ENCODE data around the gene MED13L.

The MED13L gene

DNA sequence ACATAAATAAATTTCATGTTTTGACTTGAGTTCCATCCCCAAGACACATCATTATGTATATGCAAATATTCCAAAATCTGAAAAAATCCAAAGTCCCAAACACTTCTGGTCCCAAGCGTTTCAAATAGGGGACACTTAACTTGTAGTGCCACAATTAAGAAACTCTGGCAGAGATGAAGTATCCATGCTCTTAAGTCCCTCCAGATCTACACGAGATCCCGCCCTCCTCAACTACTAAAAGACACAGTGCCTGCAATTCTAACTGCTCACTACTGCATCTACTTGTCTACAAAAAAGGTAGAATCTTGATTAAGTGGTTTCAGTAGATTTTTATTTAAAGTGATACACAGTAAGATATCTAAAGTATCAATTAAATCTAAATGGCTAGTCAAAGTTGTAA is 97.0 kb downstream of the MED13L start:
- no peak for DNase-seq (ENCODE audit: low read depth)

DNA sequence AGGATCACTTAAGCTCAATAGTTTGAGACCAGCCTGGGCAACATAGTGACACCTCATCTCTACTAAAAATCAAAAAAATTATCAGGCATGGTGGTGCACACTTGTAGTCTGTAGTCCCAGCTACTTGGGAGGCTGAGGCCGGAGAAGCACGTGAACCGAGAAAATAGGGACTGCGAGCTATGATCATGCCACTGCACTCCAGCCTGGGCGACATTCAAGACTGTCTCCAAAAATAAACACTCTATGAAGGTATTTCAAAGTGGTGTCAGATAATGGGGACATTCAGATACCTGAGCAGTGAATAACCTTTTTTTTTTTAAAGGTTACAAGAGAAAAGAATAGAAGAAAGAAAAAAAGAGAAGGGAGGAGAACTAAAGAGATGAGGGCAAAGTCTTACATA is 98.1 kb downstream of the MED13L start:
- DNase-seq (ENCODE audit: low read depth) = no peak

DNA sequence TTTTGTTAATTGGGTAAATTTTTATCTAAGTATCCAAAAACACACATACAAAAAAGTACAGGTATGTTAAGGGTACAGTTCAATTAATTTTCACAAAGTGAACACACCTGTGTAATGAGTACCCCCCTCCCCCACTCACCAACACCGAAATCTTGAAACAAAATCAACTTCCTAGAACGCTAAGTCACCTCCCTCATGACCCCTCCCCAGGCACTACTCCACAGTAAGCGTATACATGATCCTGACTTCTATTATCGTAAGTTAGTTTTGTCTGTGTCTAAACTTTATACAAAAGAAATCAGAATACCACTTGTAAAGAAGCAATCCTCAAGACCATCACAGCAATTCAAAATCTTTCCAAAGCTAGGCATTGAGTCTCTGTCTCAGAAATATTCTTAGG is 100.5 kb downstream of the MED13L start:
- DNase-seq (ENCODE audit: low read depth) = no peak

DNA sequence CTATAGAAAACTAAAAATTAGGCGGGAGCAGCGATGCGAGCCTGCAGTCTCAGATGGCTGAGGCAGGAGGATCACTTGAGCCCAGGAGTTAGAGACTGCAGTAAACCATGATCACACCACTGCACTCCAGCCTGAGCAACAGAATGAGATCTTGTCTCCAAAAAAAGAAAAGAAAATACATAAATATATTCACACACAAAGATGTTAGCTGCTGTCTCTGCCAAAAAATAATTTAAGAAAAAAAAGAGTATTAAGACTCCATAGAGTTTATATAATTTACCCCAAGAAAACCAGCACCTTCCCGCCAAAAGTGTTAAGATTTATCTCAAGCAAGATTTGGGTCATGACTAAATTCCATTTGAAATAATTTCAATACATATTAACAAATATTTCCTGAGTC is 102.6 kb downstream of the MED13L start:
- no peak for DNase-seq (ENCODE audit: low read depth)

DNA sequence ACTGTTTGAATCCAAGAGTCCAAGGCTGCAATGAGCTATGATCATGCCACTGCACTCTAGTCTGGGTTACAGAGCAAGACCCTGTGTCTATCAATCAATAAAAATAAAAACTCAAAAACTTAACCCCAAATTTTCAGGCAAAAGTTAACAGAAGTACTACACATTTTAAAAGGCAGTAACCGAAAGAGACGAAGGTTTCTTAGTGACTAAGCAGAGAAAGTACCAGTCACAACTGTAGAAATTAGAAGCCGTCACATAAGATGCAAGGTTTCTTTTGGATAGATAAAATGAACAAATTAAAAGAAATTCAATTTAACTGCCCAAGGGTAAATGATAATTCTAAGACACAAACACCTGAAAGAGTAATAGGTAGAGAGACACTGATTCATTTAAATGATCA is 103.5 kb downstream of the MED13L start:
- DNase-seq (ENCODE audit: low read depth) = no peak

DNA sequence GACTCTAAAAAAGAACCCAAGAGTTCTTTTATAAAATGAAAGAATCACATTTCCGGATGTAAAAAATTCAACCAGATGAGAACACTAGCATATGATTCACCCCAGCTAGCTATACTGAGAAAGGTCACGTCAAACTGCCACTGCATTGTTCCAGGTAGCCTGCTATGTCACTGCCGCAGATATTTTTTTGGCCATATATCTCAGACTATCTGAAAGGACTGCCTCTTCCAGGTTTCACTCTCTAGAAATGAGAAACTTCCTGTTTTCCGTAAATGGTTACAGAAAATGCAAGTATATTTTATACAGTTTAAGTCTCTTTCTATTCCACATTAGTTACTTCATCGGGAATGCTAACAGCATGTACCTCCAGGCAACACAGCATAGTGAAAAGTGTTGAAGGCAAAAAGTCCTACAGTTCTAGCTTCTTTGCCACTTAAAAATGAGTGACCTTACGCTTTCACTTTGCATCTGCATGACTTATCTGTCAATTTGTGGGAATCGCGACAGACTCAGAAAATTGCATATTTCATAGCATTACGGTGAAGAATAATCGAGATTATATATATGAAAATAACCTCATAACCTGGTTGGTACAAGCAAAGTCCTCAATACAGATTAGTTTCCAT is 105.2 kb downstream of the MED13L start:
- DNase-seq (ENCODE audit: low read depth) = no peak

DNA sequence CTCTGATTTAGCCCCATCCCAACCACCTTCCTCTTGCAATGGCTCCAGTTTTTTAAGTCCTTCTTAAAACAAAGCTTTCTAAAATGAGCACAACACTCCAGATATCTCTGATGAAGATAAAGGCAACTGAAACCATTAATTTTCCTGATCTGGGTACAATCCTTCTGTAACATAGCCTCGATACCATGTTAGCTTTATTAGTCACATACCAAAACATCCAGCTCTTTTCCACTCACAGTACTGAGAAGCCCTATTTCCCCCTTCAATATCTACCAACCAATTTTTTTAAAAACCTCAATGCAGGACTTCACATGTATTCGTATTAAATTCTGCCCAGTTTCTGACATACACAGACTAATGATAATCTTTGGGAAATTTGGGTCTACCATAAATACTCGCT is 105.9 kb downstream of the MED13L start:
- DNase-seq (ENCODE audit: low read depth) = peak; percentile 63

DNA sequence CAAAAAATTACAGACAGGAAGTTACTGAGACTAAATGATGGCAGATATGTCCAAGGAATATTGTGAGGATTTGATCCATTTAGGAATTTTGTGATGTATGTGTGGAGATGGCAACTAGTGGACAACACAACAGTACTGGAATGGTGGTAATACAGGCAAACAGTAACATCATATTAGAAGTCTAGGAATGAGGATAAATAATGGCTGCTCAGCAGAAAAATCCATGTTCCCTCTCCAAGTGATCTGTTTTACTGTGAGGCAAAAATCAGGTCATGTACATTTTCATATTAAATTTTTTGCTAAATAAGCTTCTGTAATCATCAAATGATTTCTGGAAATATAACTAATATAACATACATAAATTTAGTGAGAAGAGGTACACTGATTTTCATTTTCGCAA is 108.4 kb downstream of the MED13L start:
- no peak for DNase-seq (ENCODE audit: low read depth)

DNA sequence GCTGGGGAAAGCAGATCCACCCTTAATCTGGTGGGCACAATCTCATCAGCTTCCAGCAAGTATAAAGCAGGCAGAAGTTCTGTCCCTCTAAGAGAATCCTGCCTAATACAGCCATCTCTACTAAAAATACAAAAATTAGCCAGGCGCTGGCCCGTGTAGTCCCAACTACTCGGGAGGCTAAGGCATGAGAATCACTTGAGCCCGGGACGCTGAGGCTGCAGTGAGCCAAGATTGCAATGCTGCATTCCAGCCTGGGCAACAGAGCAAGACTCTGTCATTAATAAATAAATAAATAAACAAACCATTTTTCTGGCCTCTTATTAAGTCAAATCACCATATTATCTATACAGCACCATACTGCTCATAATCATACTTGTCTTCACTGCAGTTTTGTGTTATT is 111.2 kb downstream of the MED13L start:
- peak; percentile 49 for DNase-seq (ENCODE audit: low read depth)

DNA sequence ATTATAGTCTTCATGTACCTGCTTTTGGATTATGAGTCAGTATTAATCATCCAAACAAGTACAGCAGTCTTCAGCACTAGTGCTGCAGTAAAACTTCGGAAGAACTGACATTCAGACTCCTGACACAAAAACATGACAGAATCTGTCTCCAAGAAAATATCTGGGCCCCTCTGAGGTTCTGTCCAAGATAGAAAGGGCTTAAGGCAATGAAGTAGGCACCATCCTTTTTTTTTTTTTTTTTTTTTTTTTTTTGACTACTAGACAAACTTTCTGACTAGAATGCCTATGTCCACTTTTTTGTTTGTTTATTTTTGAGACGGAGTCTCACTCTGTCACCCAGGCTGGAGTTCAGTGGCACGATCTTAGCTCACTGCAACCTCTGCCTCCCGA is 112.5 kb downstream of the MED13L start:
- peak; percentile 62 for DNase-seq (ENCODE audit: low read depth)

DNA sequence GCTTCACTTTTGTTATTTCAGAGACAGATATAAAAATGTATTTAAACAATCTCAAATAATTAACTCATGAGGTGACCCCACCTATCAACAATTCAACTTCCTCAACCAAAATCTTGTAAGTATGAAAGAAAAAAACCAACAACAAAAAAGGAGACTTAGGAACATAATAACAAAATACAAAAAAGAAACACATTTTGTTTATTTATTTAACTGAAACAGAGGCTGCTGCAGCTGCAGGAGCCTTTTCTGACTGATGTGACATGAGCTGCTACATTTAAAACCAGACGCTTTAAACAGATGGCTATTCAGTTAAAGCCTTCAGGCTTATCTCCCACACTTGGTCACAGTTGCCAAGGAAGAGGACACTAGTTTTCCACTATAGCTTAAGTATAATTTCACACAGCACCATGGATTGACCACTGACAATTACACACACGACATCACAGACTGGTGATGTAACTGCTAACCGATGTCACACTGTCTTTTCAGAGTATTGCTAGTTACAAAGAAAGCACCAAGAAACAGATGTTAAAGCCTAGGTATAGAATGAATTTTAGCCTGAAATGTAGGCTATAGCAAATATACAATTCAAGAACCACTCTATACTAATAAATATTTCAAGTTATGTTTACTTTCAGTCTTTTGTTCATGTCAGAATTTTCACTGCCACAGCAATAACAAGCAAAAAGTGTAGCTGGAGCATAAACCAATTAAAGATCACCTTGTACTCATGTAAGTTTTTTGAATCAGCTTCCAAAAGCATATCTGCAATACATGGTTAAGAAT is 113.0 kb downstream of the MED13L start:
- DNase-seq (ENCODE audit: low read depth) = peak; percentile 44

DNA sequence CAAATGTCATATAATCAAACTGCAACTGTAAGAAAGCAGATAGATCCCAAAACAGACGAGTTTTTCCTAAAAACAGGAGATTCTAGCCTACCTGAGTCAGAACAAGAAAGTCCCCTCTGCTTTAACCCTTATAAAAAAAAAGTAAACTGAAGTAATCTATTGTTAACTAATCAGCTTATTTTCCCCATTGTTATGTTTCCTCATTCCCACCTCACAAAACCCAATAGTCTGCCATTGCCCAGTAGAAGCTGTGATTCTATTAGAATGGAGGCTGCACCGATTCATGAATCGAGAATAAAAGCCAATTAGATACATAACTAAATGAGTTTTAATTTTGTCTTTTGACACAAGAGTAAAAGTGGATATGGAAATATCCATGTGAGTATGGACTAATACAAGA is 115.4 kb downstream of the MED13L start:
- no peak for DNase-seq (ENCODE audit: low read depth)

DNA sequence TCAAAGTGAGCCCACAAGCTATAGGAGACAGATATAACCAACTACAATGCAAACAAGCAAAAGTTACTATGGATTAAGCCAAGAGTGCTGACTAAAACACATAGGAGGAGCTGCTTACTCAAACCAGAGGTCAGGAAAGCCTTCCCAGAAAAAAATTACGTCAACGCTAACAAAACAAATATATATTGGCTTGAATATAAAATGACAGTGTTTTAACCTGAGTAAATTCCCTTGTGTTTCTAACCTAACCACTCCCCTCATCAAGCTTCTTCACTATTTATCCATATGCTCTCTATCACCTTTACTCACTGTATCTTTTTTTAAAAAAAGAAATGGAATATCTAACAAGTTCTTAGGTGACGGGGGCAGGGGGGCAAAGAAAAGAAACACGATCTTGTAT is 115.9 kb downstream of the MED13L start:
- DNase-seq (ENCODE audit: low read depth) = no peak

DNA sequence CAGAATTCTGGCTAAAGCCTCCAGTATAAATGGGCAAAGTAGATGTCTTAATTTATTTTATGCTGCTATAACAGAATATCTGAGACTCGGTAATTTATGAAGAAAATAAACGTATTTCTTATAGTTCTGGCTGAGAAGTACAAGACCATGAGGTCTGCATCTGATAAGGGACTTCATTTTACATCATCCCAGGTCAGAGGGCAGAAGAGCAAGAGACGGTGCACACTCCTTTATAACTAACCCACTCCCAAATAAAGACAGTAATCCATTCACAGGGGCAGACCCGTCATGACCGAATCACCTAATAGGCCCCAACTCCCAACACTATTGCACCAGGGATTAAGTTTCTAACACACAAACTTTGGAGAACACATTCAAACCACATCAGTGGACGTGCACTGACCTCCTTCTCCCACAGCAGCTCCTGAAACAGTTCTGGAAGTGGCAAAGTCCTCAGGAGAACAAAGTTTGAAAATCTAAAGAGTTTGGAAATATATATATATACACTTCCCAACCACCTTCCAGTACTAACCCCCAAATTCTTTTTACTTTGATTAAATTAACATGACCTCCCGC is 116.5 kb downstream of the MED13L start:
- DNase-seq (ENCODE audit: low read depth) = no peak

DNA sequence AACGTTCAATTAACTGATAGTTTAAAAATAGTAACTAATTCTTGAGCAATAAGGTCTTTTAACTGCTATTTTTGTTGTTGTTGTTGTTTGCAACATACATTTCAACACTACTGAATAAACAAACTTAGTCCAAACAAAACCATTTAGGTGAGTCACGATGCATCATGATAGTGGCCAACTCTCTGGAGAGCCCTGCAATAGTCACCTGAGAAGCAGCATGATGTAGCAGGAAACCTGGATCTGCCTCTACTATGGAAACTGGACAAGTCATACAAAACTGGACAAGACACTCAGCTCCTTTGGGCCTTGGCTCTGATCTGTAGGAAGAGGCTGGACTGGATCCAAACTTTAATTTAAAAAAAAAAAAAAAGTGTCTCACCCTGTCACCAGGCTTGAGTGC is 117.3 kb downstream of the MED13L start:
- DNase-seq (ENCODE audit: low read depth) = peak; percentile 21

DNA sequence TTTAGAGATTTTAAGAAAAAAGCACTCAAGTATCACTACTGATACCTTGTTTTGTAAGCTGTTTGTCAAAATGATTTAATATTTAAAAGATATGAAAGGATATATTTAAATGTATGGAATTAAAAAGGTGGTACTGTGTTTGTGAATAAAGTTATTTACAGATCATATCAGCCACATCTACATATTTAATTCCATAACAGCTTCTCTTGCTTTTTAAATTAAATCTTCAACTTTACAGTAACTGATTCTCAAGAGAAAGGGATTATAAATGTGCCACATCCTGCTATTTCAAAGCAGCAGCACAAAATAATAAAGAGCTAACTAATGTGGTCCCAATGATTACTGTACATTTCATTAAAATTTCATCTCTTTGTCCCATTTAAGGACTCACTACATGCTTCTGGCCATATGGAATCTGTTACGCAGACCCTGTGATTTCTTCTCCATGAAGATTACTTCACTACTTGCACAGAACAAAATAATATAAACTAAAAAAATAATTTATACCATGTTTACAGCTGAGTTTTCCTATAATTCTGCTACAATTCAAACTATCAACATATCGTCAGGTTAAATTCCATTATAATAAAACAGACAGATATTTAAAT is 117.8 kb downstream of the MED13L start:
- DNase-seq (ENCODE audit: low read depth) = no peak

DNA sequence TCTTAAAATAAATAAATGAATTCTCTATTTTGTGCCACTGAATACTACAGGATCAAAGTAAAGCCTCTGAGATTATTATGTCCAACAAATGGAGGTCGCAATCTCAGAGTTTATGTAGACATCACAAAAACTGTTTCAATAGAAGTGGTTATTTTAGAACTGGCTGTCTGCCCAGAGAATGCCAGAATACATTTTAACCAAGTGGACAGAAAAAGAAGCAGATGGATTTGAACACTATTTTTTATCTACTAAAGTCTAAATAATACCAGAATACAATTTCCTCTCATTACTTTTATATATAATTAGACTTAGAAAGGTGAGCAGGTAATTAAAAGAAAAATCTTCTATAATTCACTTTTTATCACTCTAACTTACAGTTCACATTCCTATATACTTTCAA is 118.3 kb downstream of the MED13L start:
- DNase-seq (ENCODE audit: low read depth) = peak; percentile 74

DNA sequence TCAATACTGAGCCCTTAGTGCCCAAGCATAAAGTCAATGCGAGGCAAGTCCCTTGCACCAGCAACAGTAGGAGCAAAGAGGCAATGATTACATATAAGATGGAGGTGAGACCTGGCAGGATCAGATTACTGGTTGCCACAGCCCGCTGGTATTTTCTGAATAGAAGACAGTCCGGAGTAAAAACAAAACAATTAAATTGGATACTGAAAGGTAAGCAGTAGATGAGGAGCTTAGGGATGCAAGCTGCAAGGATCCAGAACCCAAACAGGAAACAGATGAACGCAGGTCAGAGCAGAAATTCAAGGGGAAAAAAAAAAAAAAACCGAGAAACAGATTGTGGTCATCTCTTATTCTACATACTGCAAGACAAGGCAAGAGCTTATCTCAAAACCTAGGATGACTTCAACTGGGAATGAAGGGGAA is 119.6 kb downstream of the MED13L start:
- DNase-seq (ENCODE audit: low read depth) = no peak

DNA sequence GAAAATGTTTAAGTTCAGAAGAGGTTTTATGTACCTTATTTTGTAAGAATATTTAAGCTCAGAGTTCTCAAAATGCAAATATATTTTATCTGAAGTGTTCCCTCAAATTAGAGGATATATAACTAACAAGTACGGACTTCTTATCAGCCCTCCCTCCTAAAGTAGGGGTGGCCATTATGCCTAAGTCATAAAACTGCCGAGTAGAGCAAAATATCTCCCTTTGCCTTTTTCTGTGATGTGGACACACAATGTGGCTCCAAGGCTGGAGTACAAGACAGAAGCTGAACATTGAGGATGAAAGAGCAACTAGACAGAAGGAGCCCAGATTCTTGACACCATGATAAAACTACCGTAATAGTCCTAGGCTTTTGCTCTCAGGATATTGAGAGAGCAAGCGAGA is 120.9 kb downstream of the MED13L start:
- DNase-seq (ENCODE audit: low read depth) = no peak

DNA sequence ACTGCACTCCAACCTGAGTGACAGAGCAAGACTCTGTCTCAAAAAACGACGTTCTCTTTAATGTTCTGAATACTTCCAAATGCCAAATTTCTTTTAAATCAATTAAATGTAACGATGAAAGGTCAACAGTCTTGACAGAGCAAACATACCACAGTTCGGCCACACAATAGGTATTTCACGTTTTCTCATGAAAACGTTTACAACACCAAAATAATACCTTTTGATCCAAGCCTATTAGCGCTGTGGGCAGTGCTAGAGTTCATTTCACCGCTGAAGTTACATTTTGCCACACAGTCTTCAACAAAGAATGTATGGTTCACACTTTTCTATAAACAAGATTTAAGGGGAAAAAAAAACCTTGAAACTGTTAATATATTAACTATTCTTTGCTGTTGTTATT is 122.1 kb downstream of the MED13L start:
- no peak for DNase-seq (ENCODE audit: low read depth)

DNA sequence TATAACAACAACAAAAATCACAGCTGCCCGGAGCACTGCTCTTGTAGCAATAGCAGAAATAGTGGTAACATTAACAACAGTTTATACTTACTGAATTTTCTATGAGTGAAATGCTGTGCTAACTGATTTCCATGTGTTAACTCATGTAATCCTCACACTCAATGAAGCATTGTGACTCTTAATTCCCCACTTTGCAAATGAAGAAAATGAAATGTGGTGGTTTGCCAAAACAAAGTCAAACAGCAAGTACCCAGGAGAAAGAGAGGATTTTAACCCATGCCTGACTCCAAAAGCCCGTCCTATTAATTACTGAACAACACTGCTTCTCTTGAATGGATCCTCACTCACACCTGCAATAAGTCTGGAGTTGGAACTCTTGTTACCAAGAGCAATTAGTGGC is 123.5 kb downstream of the MED13L start:
- no peak for DNase-seq (ENCODE audit: low read depth)

DNA sequence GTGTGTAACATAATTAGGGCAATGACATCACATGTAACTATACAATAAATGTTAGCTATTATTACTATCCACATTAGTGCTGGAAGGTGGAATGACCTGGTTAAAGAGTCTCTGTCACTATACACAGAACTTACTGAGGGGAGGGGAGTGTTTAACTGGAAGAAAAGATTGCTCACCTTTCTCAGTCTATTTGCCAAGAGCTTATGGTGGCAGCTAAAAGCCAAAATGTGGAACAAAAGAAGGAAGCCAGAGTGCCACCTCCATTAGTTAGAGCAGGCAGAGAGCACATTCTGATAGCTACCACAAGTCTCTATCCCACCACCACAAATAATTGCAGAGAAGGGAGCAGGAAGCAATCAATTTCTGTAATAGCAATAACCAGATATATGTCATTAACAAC is 124.4 kb downstream of the MED13L start:
- no peak for DNase-seq (ENCODE audit: low read depth)

DNA sequence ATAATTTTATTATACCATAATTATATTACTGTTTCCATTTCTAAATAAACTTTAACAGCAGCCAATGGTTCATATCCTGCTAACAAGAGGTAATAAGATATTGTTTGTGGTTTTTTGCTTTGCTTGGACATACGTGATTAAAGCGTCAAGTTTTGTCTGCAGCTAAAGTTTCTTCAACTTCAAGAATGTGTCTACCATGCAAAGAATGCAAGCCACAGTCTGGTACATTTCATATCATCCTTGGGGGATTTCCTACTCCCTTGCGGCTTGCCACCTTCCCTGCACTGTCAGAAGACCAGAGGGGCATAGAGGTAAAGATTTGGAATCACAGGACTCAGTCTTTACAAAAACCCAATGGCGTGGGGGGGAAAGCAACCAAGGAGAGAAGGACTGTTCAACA is 125.2 kb downstream of the MED13L start:
- peak; percentile 85 for DNase-seq (ENCODE audit: low read depth)
